GM21786 (cell line): ENCODE data around the gene FLRT2.

ENCODE experiments used
- ATAC-seq: cut with Tn5 transposase; IDR thresholded peaks from one replicate; pipeline ENCODE4 v1.9.1; 2021; ENCODE audit not compliant: unreplicated experiment

FLRT2 gene

GRCh38 chr14:85529803-85530574 is at the start of gene FLRT2:
Gene FLRT2 (plus strand): TSS chr14:85530144. CDS start chr14:85621515, 91,371 bp downstream.
- ATAC-seq = no peak

- ATAC-seq = no peak
These were observed 48.5 kb upstream of the FLRT2 start for GRCh38 chr14:85481471-85481870.

GRCh38 chr14:85482552-85482951 is 47.4 kb upstream of the FLRT2 start:
- ATAC-seq = no peak

GRCh38 chr14:85483037-85483436 is 46.9 kb upstream of the FLRT2 start:
- ATAC-seq = no peak

- no peak for ATAC-seq
These were observed 46.3 kb upstream of the FLRT2 start for GRCh38 chr14:85483652-85484051.

- no peak for ATAC-seq
These were observed 42.7 kb upstream of the FLRT2 start for GRCh38 chr14:85487215-85487614.

- ATAC-seq = no peak
These were observed 28.2 kb upstream of the FLRT2 start for GRCh38 chr14:85501751-85502150.

- ATAC-seq = no peak
These were observed 21.1 kb upstream of the FLRT2 start for GRCh38 chr14:85508863-85509262.

GRCh38 chr14:85512451-85512850 is 17.5 kb upstream of the FLRT2 start:
- no peak for ATAC-seq

- ATAC-seq = no peak
These were observed 15.5 kb upstream of the FLRT2 start for GRCh38 chr14:85514487-85514886.

- ATAC-seq = no peak
These were observed 13.5 kb upstream of the FLRT2 start for GRCh38 chr14:85516239-85517113.

- ATAC-seq = no peak
These were observed 12.7 kb upstream of the FLRT2 start for GRCh38 chr14:85517114-85517688.

GRCh38 chr14:85519661-85520305 is 10.2 kb upstream of the FLRT2 start:
- no peak for ATAC-seq

- no peak for ATAC-seq
These were observed 9.4 kb upstream of the FLRT2 start for GRCh38 chr14:85520581-85520980.

GRCh38 chr14:85523624-85524023 is 6.3 kb upstream of the FLRT2 start:
- ATAC-seq = no peak

GRCh38 chr14:85527006-85527405 is 2.9 kb upstream of the FLRT2 start:
- ATAC-seq = no peak

GRCh38 chr14:85527445-85528035 is 2.4 kb upstream of the FLRT2 start:
- ATAC-seq = no peak

- ATAC-seq = no peak
These were observed 1.7 kb upstream of the FLRT2 start for GRCh38 chr14:85528080-85528896.

GRCh38 chr14:85528897-85529631 is 880 bp upstream of the FLRT2 start:
- ATAC-seq = no peak
